GM18868 (cell line): ENCODE measurements around the gene ATP2B3.

ENCODE experiments used
- ATAC-seq: cut with Tn5 transposase; IDR thresholded peaks from one replicate; pipeline ENCODE4 v1.9.1; 2021; ENCODE audit warnings: mild to moderate bottlenecking, moderate library complexity; ENCODE audit not compliant: unreplicated experiment

ATP2B3 gene

DNA sequence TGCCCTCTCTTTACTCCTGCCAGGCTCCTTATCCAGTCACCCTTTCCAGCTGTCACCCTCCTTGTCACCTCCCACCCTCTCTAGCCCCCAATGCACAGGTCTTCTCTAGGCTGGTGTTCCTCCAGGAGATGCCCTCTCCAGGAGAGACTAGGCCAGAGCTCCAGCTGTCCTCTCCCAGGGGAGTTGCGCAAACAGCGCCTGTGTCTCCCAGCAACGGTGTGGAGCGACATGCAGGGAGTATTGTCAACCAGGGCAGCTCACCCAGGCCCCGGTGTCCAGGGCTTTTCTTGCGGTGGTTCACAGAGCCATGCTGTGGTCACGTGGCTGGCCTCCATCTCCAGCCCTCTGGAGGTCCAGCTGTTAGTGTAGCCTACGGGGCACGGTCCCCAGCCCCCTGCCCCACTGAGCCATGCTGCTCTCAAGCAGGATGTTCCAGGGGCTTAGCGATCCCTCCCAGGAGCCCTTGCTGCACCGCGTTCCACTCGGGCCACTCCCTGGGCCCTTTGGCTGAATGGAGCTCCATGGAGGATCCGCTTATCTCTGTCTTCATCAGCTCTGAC is 46.7 kb downstream of the ATP2B3 start:
- no peak for ATAC-seq

- ATAC-seq = no peak
Measured at GRCh38 chrX:153565996-153566580, 48.6 kb downstream of the ATP2B3 start.

- ATAC-seq = no peak
Measured at GRCh38 chrX:153568451-153569011, 51.1 kb downstream of the ATP2B3 start.

- no peak for ATAC-seq
Measured at GRCh38 chrX:153569475-153569874, 52.0 kb downstream of the ATP2B3 start.

DNA sequence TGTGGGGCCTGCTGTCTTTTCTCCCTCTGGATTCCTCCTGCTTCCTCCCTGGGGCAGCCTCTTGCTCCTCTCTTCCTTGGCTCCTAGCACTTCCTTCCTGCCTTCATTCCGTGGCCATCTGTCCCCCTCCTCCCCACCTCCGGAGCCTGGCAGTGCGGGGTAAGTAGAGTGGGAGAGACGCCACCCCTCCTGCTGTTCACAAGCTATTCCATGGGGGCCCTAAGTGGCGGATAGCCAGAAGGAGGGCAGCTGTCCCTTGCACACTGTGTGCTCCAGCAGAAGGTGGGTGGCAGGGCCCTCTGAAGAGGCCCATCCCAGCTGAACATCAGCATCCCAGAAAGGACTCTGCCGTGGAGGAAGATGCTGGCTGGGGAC is 54.1 kb downstream of the ATP2B3 start:
- ATAC-seq = no peak

DNA sequence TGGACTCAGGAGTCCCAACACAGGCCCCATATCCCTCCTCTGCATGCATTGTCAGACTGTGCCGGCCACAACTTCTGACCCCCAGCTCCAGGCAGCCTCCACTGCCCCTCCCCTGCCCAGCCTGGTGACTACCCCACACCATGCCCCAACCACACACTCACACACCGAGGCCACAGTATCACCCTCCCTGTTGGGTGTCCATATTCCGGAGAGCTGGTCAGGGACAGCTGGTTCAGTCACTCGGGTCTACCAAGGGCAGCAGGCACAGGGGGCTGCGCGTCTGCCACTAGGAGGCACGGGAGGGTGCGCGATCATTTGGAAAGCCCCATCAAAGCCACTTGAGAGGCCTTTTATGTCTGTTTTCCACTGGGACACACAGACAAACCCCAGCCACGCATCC is 55.2 kb downstream of the ATP2B3 start:
- no peak for ATAC-seq

GRCh38 chrX:153573984-153574383 is 56.5 kb downstream of the ATP2B3 start:
- ATAC-seq = no peak

DNA sequence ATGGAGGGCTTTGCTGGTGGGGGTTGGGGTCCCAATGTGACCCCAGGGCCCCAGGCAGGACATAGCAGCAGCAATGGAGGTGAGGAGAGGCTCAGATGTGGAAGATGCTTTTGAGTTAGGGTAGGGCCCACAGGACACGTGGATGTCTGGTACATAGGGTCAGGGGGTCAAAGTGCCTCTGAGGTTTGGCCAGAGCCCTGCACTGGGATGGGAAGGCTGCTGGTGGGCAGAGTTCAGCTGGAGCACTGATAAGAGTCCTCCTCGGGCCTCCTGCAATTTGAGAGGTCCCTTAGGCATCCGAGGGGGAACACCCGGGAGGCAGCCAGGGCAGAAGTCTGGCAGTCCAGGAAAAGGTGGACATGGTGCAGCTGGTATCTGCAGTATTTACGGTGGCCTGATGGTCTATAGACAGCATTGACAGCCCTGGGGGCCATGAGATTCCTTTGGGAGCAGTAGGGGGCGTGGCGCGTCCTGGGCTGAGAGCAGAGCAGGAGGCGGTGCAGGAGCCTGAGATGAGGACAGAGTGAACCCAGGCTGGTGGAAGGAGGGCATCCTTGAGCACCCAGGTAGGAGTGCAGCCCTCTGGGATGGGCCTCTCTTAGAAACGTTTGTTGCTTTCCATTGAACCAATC is 58.9 kb downstream of the ATP2B3 start:
- no peak for ATAC-seq

DNA sequence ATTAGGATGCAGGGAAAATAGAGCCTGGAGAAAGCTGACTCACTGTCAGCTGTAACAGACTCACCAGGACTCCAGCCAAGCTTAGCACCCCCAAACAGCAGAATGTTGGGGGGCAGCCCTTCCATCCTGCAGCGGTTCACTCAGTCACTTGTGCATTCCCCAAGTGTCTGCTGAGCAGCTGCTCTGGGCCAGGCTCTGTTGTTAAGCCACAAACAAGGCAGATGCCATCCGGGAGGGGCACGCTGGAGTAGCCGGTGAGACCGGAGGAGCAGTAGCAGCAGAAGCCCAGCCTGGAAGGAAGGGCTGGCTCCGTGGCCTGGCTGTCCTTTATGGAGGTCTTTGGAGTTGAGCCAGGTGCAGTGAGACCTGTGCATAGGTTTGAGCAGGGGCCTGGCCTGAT is 59.5 kb downstream of the ATP2B3 start:
- no peak for ATAC-seq

- ATAC-seq = no peak
Measured at GRCh38 chrX:153578200-153578835, 60.9 kb downstream of the ATP2B3 start.

DNA sequence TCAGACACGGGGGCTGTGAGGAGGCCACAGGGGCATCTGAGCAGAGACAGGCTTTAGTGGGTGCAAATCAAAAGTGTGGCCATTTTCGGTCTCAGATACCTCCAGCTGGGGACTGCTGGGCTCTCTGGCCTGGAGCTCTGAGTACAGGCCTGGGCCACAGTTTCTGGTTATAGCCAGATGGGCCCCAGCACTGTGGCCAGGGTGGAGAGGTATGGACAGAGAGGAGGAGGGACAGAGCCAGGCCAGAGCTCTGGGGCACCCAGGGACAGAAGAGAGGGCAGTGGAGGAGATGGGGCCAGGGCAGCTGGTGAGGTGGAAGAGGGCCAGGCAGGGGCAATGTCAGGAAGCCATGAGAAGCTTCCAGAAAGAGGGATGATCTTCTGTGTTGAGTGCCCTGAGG is 61.4 kb downstream of the ATP2B3 start:
- no peak for ATAC-seq

- ATAC-seq = no peak
Measured at GRCh38 chrX:153580700-153581386, 63.4 kb downstream of the ATP2B3 start.

DNA sequence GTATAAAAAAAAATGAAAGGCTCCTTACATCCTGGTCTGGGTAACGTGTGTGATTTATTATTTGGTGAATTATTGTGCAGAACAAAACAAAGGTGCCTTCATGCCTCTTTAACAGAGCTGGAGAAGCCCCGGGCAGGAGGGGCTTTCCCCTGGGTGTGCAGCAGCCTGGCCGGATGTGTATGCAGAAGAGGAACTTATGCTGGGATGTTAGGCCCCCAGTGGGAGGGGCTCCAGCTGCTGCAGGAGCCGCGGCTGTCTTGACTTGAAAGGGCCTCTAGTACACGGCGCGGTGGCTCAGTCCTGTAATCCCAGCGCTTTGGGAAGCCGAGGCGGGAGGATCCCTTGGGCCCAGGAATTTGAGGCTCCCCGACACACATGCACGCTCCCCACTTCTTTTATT is 65.5 kb downstream of the ATP2B3 start:
- ATAC-seq = peak; percentile 100

DNA sequence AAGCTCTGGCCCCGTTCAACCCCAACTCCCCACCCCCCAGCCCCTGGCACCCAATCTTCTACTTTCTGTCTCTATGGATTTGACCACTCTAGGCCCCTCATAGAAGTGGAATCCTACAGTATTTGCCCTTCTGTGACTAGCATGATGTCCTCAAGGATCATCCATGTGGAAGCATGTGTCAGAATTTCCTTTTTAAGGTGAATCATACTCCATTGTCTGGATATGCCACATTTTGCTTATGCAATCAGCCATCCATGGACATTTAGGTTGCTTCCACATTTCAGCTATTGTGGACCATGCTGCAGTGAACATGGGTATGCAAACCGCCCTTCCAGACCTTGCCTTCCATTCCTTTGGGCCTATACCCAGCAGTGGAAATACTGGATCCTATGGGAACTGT is 66.0 kb downstream of the ATP2B3 start:
- ATAC-seq = no peak

GRCh38 chrX:153585827-153586226 is 68.4 kb downstream of the ATP2B3 start:
- no peak for ATAC-seq

DNA sequence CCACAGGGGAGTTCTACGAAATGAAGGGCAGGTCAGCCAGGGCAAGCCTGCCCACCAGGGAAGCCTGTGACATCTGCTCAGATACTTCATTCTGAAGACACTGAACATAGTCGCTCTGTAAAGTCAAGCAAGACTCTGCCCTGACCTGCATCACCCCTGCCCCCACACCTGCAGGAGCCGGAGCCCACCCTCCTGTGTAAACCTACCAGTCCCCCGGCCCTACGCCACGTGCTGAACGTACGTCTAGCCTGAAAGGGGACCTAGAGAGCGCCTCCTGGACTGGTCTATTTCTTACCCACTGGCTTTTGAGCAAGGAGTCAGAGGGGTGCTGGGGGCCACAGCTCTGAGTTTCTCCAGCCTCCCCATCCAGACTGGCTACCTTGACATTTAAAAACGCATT is 69.9 kb downstream of the ATP2B3 start:
- ATAC-seq = no peak

GRCh38 chrX:153588021-153588781 is 70.8 kb downstream of the ATP2B3 start:
- ATAC-seq = no peak

DNA sequence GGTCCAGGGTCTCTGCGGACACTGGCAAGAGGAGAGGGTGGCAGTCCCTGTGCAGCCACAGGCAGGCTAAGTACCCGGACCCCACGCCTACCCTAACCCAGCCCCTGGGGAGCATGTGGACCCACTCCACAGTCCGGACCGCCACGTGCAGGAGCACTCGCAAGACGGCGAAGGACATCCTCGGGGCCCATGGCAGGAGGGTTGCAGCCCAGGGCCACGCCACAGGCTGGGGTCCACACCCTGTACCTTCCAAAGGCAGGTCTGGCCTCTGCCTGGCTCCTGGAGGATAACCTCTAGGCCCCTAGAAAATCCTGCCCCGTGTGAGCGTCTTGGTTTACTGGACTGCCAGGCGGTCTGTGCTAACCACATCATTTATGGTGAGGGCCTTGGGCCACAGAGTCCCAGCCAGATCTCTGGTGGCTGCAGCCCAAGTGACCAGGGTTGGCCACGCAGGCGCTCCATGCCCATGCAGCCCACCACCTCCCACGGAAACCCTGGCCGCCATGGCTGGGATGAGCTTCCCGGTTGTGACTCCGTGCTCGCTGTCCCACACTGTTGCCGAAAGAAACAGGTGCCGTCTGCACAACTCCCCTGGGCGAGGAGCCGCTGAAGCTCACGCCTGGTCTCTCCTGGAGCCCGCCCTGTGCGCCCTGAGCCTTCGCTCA is 71.5 kb downstream of the ATP2B3 start:
- no peak for ATAC-seq

DNA sequence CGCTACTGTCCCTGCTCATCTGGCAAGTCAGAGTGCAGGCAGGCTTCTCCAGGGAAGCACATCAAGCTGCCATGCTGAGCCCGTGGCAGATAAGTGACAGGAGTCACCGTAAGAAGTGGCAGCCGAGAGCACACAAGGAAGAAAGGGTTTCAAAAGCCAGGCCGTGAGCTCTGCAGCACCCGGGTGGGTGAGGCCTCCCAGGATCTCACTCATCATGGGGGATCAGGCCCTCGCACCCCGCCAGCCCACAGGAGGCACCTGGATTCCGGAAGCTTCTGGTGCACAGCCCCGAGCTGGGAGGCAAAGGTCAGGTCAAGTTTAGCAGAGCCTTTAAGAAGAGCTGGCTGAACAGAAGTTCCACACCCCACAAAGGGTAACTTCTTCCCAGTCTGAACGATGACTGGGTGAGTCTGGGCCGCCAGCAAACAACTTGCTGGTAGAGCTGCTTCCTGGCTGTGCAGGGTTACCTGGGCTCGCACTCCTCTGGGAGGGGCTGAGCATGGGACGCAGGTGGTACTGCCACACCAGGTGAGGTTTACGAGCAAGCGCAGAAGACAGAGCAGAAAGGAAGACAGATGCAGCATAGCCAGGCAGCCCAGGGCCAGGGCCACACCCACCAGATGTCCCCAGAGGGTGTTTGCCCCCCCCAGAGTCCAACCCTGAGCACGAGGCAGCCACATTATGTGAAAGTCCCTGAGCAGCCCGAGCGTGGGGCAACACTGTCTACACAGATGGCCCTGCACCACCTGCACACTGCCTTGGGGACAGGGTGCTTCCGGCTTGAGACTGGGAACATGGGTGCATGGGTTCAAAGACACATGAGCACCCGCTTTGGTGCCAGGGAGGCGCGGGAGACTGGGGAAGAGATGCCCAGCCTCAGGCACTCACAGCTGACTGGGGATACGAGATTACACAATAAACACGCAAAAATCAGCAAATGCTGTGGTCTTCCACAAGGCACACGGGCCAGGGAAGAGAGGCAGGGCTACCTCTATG is 73.8 kb downstream of the ATP2B3 start:
- ATAC-seq = no peak
